Kidney (tissue), 22 donors: ENCODE data around the gene SCUBE2. TPM values are rescaled to one million over a fixed set of nuclear protein-coding genes. Genes with fewer than 3 reads are reported as not detected.

ENCODE experiments used
- DNase-seq, 5 donors: peaks; one replicate each; pipeline ENCODE4 v3.0.0-alpha.2; 2013 to 2020
- FAIRE-seq: peaks from 2 replicates; lab custom pipeline; 2012; peaks lifted over from hg19 to GRCh38; lab: Jason Lieb, UNC
- H3K27ac ChIP-seq, 2 donors: one replicate each; pipeline ENCODE4 v1.7.0; 2013; ENCODE audit warnings: low read depth in 2 of 2, low read length in 2 of 2, inconsistent platforms in 1 of 2
- H3K27me3 ChIP-seq: one replicate; pipeline ENCODE4 v1.7.1; 2013; ENCODE audit warnings: low read length, inconsistent platforms; ENCODE audit not compliant: control insufficient read depth, insufficient read depth
- H3K36me3 ChIP-seq, 3 donors: one replicate each; pipeline versions ENCODE4 v1.7.0 to v1.7.1; 2013; ENCODE audit warnings: low read length in 3 of 3, control low read depth in 1 of 3, inconsistent platforms in 1 of 3; ENCODE audit not compliant: insufficient read depth in 3 of 3, control insufficient read depth in 2 of 3
- H3K4me1 ChIP-seq, 3 donors: one replicate each; pipeline versions ENCODE4 v1.7.0 to v1.7.1; 2013; ENCODE audit warnings: low read length in 3 of 3, inconsistent platforms in 1 of 3, low read depth in 1 of 3; ENCODE audit not compliant: control insufficient read depth in 2 of 3, insufficient read depth in 2 of 3
- H3K4me3 ChIP-seq, 3 donors: one replicate each; pipeline versions ENCODE4 v1.7.0 to v1.8.1; 2013; ENCODE audit warnings: low read length in 3 of 3, control low read depth in 1 of 3, inconsistent platforms in 1 of 3
- H3K9ac ChIP-seq, 3 donors: one replicate each; pipeline versions ENCODE4 v1.7.0 to v1.7.1; 2013; ENCODE audit warnings: low read length in 3 of 3, control low read depth in 1 of 3, inconsistent platforms in 1 of 3
- H3K9me3 ChIP-seq, 3 donors: one replicate each; pipeline versions ENCODE4 v1.7.0 to v1.7.1; 2013; ENCODE audit warnings: low read length in 3 of 3, control low read depth in 1 of 3, inconsistent platforms in 1 of 3; ENCODE audit not compliant: control insufficient read depth in 2 of 3, insufficient read depth in 1 of 3
- intact Hi-C: fragments of 100-400 bp; cut with DNase I; formaldehyde crosslinking; loops from one replicate; pipeline ENCODE4 v1.11.1; 2022
- long read RNA-seq, 10 donors: library from polyadenylated mRNA in 1 of 10; unstranded in 1 of 10; transcript quantifications; one replicate each; pipeline ENCODE4 v2.0.0 and lab custom pipeline, GENCODE V29; 2021 to 2026
- polyA plus RNA-seq: library from polyadenylated mRNA; stranded (reverse); fragments of 350-450 nt; fragmentation: Illumina TruSeq; extraction: RNeasy Lipid Tissue Mini Kit (QIAGEN cat#74804); gene quantifications from one replicate; pipeline ENCODE4 v1.2.3, GENCODE V29; 2014; ENCODE audit warnings: low read depth, low replicate concordance; ENCODE audit not compliant: insufficient read depth
- total RNA-seq: library from RNA; stranded (reverse); fragmentation: NEBNext Ultra II Directional; extraction: Animal tissue kit (Norgen Biotek cat#: 25700); gene quantifications from one replicate; pipeline ENCODE4 v1.2.1, GENCODE V29; 2021
- TF ChIP-seq, protein P1 (sequence below): IDR thresholded peaks from 3 replicates; pipeline ENCODE4 v1.5.1; 2012; ENCODE audit warnings: mild to moderate bottlenecking, moderate library complexity, borderline replicate concordance; ENCODE audit not compliant: insufficient read depth; ENCODE audit errors: extremely low read depth
- donor health status: control.
- donor health status: control.
- donor health status: control.
- donor health status: control.
- donor health status: control.
- donor health status: DM: yes; HTN: yes; CAD: no.
- donor health status: Normal renal cell carcinoma (clear cell type).

Gene SCUBE2
- total RNA-seq = 3.5 TPM
- 0.65 TPM for polyA plus RNA-seq
- long read RNA-seq, donor 1 = 0 reads
- long read RNA-seq, donor 2 = 0 reads
- long read RNA-seq, donor 3 = 0 reads
- long read RNA-seq, donor 4 = 0 reads
- long read RNA-seq, donor 5 = 0 reads
- long read RNA-seq, donor 6 = 0 reads
- long read RNA-seq, donor 7, partial matches to known transcripts = 0 of 2 reads
- long read RNA-seq, donor 7, other reads (novel, unspliced or antisense) = 2 of 2 reads
- long read RNA-seq, donor 8, partial matches to known transcripts = 0 of 1 reads
- long read RNA-seq, donor 8, other reads (novel, unspliced or antisense) = 0 of 1 reads
- long read RNA-seq, donor 9 = 0 reads
- long read RNA-seq, donor 10 = 0 reads

- no peaks in the 10 kb centered on the region for H3K36me3 ChIP-seq
- H3K27me3 ChIP-seq = no peaks in the 10 kb centered on the region
- intact Hi-C loops = no loop called here
- DNase-seq = peak in 1 of 5 donors; percentile 29
- FAIRE-seq = no peak
- H3K4me1 ChIP-seq = no peaks in the 10 kb centered on the region
- peak within 1 kb of the TSS in 1 of 3 donors; percentile 46 for H3K4me3 ChIP-seq
- TF ChIP-seq, protein P1, sequence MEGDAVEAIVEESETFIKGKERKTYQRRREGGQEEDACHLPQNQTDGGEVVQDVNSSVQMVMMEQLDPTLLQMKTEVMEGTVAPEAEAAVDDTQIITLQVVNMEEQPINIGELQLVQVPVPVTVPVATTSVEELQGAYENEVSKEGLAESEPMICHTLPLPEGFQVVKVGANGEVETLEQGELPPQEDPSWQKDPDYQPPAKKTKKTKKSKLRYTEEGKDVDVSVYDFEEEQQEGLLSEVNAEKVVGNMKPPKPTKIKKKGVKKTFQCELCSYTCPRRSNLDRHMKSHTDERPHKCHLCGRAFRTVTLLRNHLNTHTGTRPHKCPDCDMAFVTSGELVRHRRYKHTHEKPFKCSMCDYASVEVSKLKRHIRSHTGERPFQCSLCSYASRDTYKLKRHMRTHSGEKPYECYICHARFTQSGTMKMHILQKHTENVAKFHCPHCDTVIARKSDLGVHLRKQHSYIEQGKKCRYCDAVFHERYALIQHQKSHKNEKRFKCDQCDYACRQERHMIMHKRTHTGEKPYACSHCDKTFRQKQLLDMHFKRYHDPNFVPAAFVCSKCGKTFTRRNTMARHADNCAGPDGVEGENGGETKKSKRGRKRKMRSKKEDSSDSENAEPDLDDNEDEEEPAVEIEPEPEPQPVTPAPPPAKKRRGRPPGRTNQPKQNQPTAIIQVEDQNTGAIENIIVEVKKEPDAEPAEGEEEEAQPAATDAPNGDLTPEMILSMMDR = no peak
- H3K9ac ChIP-seq = peak within 1 kb of the TSS in 1 of 3 donors; percentile 17
- no peak within 1 kb of the TSS for H3K27ac ChIP-seq
- H3K9me3 ChIP-seq = no peaks in the 10 kb centered on the region
Measured at GRCh38 chr11:9091044-9091922, at the start of gene SCUBE2. SCUBE2 (minus strand) TSS chr11:9091599; CDS start chr11:9091528, 71 bp downstream.

DNA sequence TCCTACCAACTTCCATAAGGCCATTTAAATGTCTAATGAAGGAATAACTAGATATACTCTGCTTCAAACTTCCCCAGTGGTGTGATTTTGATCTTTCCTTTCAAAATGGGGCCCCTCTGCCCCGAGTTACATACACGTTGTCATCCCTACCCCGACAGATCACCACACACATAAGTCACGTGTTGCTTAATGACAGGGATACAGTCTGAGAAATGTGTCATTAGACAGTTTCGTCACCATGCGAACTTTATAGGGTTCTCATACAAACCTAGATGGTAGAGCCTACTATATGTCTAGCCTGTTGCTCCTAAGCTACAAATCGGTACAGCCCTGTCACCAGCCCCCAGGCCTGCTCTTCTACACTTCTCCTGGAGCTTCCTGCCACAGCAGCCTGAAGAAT lies 49.8 kb upstream of the SCUBE2 start:
- peaks cover 0 to 31% (median 22%) of the 10 kb centered on the region in 3 donors for H3K4me1 ChIP-seq
- H3K27ac ChIP-seq = no peak overlapping the region
- intact Hi-C loops = no loop called here
- H3K27me3 ChIP-seq = no peaks in the 10 kb centered on the region
- H3K36me3 ChIP-seq = peaks cover 10 to 28% (median 25%) of the 10 kb centered on the region in 3 donors
- TF ChIP-seq, protein P1 = no peak
- no peak overlapping the region for H3K9ac ChIP-seq
- H3K9me3 ChIP-seq = no peaks in the 10 kb centered on the region
- FAIRE-seq (no peak), DNase-seq (no peak)
- H3K4me3 ChIP-seq = no peak overlapping the region

DNA sequence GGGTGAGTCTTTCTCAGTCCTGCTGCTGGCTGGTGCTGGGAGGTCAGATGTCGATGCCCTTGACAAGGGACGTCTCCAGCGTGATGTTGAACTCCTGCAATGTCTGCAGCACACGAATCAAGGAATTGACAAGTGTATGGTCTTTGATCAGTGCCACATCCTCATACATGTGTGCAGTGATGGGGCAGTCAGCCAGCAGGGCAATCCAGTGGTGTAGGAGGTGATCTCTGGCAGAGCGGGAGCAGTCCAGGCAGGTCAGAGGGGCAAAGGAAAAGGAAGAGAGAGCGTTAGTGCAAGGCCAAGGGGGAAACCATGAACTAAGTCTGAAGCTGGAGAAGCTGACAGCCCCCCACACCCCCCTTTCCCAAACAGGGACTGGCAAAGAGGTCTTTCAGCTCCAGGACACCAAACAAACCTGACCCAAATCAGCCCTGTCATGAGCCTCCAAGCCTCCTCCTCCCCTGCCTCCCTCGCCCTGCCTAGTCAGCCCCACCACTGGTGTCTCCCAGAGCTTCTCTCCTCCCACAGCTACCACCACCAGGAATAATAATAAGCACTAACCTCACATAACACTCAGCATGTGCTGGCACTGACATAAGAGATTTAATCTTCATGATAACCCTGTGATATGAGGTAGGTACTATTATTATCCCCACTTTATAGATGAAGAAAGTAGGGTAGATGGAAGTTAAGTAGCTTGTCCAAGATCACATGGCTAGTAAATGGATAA lies 48.4 kb upstream of the SCUBE2 start:
- FAIRE-seq = no peak
- Histone ChIP-seq H3K36me3 (peaks cover 10 to 23% (median 14%) of the 10 kb centered on the region in 3 donors), H3K4me3 (peak overlapping the region in 1 of 3 donors; percentile 14), H3K27me3 (no peaks in the 10 kb centered on the region), H3K9ac (no peak overlapping the region), H3K4me1 (peaks cover 0 to 31% (median 22%) of the 10 kb centered on the region in 3 donors), H3K9me3 (no peaks in the 10 kb centered on the region), H3K27ac (peak overlapping the region; percentile 5 to 83)
- no peak for DNase-seq
- intact Hi-C loops = loop anchor here (10.0 kb wide), 1 partner anchor 125 kb away; no protein-coding TSS in a partner anchor
- TF ChIP-seq, protein P1 = no peak
